A673 (cell line): ENCODE results near the gene IER5.

Source experiments
- EZH2 ChIP-seq: fragments of 200-600 bp; sonication (generic); IDR thresholded peaks from 2 replicates; pipeline ENCODE4 v1.6.1; 2017; ENCODE audit warnings: borderline replicate concordance, low read depth, mild to moderate bottlenecking, mixed read lengths, antibody characterized with exemption, low read length; ENCODE audit not compliant: poor library complexity, severe bottlenecking
- TF ChIP-seq, protein P1 (sequence below): fragments of 300-800, 200-600 bp; sonication (generic); conservative IDR thresholded peaks from 2 replicates; pipeline ENCODE4 v1.5.1; 2017; ENCODE audit warnings: low read depth, mild to moderate bottlenecking, antibody characterized with exemption, low read length, moderate library complexity, mixed read lengths

GRCh38 chr1:181064011-181064623 is 24.4 kb upstream of the IER5 start:
- TF ChIP-seq, protein P1, sequence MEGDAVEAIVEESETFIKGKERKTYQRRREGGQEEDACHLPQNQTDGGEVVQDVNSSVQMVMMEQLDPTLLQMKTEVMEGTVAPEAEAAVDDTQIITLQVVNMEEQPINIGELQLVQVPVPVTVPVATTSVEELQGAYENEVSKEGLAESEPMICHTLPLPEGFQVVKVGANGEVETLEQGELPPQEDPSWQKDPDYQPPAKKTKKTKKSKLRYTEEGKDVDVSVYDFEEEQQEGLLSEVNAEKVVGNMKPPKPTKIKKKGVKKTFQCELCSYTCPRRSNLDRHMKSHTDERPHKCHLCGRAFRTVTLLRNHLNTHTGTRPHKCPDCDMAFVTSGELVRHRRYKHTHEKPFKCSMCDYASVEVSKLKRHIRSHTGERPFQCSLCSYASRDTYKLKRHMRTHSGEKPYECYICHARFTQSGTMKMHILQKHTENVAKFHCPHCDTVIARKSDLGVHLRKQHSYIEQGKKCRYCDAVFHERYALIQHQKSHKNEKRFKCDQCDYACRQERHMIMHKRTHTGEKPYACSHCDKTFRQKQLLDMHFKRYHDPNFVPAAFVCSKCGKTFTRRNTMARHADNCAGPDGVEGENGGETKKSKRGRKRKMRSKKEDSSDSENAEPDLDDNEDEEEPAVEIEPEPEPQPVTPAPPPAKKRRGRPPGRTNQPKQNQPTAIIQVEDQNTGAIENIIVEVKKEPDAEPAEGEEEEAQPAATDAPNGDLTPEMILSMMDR: no peak
- no peak for TF ChIP-seq EZH2
